HEK293 (cell line): Measurements from ENCODE around the gene SNAP47.

Experiments used
- CTCF ChIA-PET: fragments of 350-600 bp; formaldehyde crosslinking; extraction: SDS; loops from one replicate; lab custom pipeline; 2021; ENCODE audit warnings: antibody characterized with exemption; lab: Yijun Ruan, JAX
- POLR2A ChIA-PET: fragments of 300-600 bp; formaldehyde crosslinking; extraction: SDS; loops from one replicate; lab custom pipeline; 2020; ENCODE audit warnings: antibody characterized with exemption, inconsistent platforms; lab: Yijun Ruan, JAX
- H3K27ac ChIP-seq: fragments of 200-500 bp; sonication (Bioruptor generic); 2 replicates; pipeline ENCODE4 v1.5.1; 2014; ENCODE audit warnings: low read depth, low read length, control low read depth, inconsistent platforms; ENCODE audit errors: extremely low read depth
- H3K36me3 ChIP-seq, 2 experiments: fragments of 200-500 bp in 1 of 2; sonication (Bioruptor generic) in 1 of 2; 1 replicate in 1 of 2; 2 replicates in 1 of 2; pipeline ENCODE4 v1.5.1; 2014 to 2017; ENCODE audit warnings: inconsistent platforms in 2 of 2, low read length in 2 of 2; ENCODE audit not compliant: control insufficient read depth in 2 of 2, insufficient read depth in 1 of 2
- H3K4me1 ChIP-seq: fragments of 200-500 bp; sonication (Bioruptor generic); 2 replicates; pipeline ENCODE4 v1.5.1; 2014; ENCODE audit warnings: mild to moderate bottlenecking, low read length, inconsistent platforms; ENCODE audit not compliant: control insufficient read depth, insufficient read depth
- H3K4me3 ChIP-seq: 2 replicates; pipeline ENCODE4 v1.5.1; 2011; ENCODE audit warnings: low read depth, mild to moderate bottlenecking, control low read depth, low read length, moderate library complexity
- H3K9me3 ChIP-seq: fragments of 200-500 bp; sonication (Bioruptor generic); 2 replicates; pipeline ENCODE4 v1.5.1; 2014; ENCODE audit warnings: low read depth, low read length, inconsistent platforms; ENCODE audit not compliant: control insufficient read depth, insufficient read depth
- EGR2 ChIP-seq: fragments of 450-650 bp; formaldehyde crosslinking; IDR thresholded peaks from 2 replicates; pipeline ENCODE4 v1.5.1; 2016; ENCODE audit warnings: low read depth, missing biosample characterization, missing genetic modification characterization
- GFI1B ChIP-seq: fragments of 450-650 bp; formaldehyde crosslinking; IDR thresholded peaks from 2 replicates; pipeline ENCODE4 v1.5.1; 2016; ENCODE audit warnings: missing biosample characterization, missing genetic modification characterization
- GLI2 ChIP-seq: fragments of 450-650 bp; formaldehyde crosslinking; IDR thresholded peaks from 2 replicates; pipeline ENCODE4; 2017; ENCODE audit warnings: missing biosample characterization, missing genetic modification characterization, low read depth, borderline replicate concordance
- KLF1 ChIP-seq: fragments of 450-650 bp; formaldehyde crosslinking; IDR thresholded peaks from 2 replicates; pipeline ENCODE4 v1.5.1; 2016; ENCODE audit warnings: missing biosample characterization, missing genetic modification characterization
- KLF10 ChIP-seq: fragments of 450-650 bp; IDR thresholded peaks from 2 replicates; pipeline ENCODE4 v1.5.1; 2018; ENCODE audit warnings: missing biosample characterization, mild to moderate bottlenecking, missing genetic modification characterization
- MYNN ChIP-seq: fragments of 450-650 bp; formaldehyde crosslinking; IDR thresholded peaks from 2 replicates; pipeline ENCODE4 v1.5.1; 2016; ENCODE audit warnings: missing biosample characterization, missing genetic modification characterization, borderline replicate concordance
- ZBTB21 ChIP-seq: fragments of 450-650 bp; formaldehyde crosslinking; IDR thresholded peaks from 2 replicates; pipeline ENCODE4 v1.5.1; 2017; ENCODE audit warnings: missing biosample characterization, missing genetic modification characterization
- ZIC2 ChIP-seq: fragments of 450-650 bp; formaldehyde crosslinking; IDR thresholded peaks from 2 replicates; pipeline ENCODE4 v1.5.1; 2016; ENCODE audit warnings: missing biosample characterization, missing genetic modification characterization
- ZNF114 ChIP-seq: fragments of 450-650 bp; formaldehyde crosslinking; IDR thresholded peaks from 2 replicates; pipeline ENCODE4 v1.5.0; 2017; ENCODE audit warnings: missing biosample characterization, missing genetic modification characterization
- ZNF133 ChIP-seq: fragments of 450-650 bp; formaldehyde crosslinking; IDR thresholded peaks from 2 replicates; pipeline ENCODE4 v1.5.1; 2016; ENCODE audit warnings: missing biosample characterization, missing genetic modification characterization
- ZNF16 ChIP-seq: fragments of 450-650 bp; formaldehyde crosslinking; IDR thresholded peaks from 2 replicates; pipeline ENCODE4 v1.5.1; 2016; ENCODE audit warnings: low read depth, missing biosample characterization, missing genetic modification characterization
- ZNF184 ChIP-seq: fragments of 450-650 bp; IDR thresholded peaks from 2 replicates; pipeline ENCODE4 v1.5.1; 2018; ENCODE audit warnings: missing biosample characterization, mild to moderate bottlenecking, missing genetic modification characterization
- ZNF239 ChIP-seq: fragments of 450-650 bp; formaldehyde crosslinking; IDR thresholded peaks from 2 replicates; pipeline ENCODE4 v1.5.1; 2016; ENCODE audit warnings: missing biosample characterization, missing genetic modification characterization
- ZNF354C ChIP-seq: fragments of 450-650 bp; formaldehyde crosslinking; IDR thresholded peaks from 2 replicates; pipeline ENCODE4 v1.5.1; 2016; ENCODE audit warnings: missing biosample characterization, missing genetic modification characterization, low read depth, borderline replicate concordance
- ZNF433 ChIP-seq: fragments of 450-650 bp; formaldehyde crosslinking; IDR thresholded peaks from 2 replicates; pipeline ENCODE4 v1.5.1; 2016; ENCODE audit warnings: missing biosample characterization, missing genetic modification characterization, low read depth
- ZNF544 ChIP-seq: fragments of 450-650 bp; formaldehyde crosslinking; IDR thresholded peaks from 2 replicates; pipeline ENCODE4 v1.5.0; 2017; ENCODE audit warnings: missing biosample characterization, missing genetic modification characterization
- ZNF596 ChIP-seq: fragments of 450-650 bp; IDR thresholded peaks from 2 replicates; pipeline ENCODE4 v1.5.0; 2018; ENCODE audit warnings: missing biosample characterization, mild to moderate bottlenecking, missing genetic modification characterization, moderate library complexity
- ZNF629 ChIP-seq: fragments of 450-650 bp; formaldehyde crosslinking; IDR thresholded peaks from 2 replicates; pipeline ENCODE4 v1.5.1; 2017; ENCODE audit warnings: missing biosample characterization, missing genetic modification characterization
- TF ChIP-seq, protein P1 (sequence below): fragments of 450-650 bp; formaldehyde crosslinking; IDR thresholded peaks from 2 replicates; pipeline ENCODE4 v1.5.1; 2016; ENCODE audit warnings: missing biosample characterization, missing genetic modification characterization, borderline replicate concordance
- TF ChIP-seq, protein P2 (sequence below): fragments of 450-650 bp; formaldehyde crosslinking; IDR thresholded peaks from 2 replicates; pipeline ENCODE4 v1.5.1; 2016; ENCODE audit warnings: missing biosample characterization, missing genetic modification characterization
- TF ChIP-seq, protein P3 (sequence below): fragments of 450-650 bp; formaldehyde crosslinking; IDR thresholded peaks from 2 replicates; pipeline ENCODE4 v1.5.1; 2017; ENCODE audit warnings: missing biosample characterization, missing genetic modification characterization

The SNAP47 gene

DNA sequence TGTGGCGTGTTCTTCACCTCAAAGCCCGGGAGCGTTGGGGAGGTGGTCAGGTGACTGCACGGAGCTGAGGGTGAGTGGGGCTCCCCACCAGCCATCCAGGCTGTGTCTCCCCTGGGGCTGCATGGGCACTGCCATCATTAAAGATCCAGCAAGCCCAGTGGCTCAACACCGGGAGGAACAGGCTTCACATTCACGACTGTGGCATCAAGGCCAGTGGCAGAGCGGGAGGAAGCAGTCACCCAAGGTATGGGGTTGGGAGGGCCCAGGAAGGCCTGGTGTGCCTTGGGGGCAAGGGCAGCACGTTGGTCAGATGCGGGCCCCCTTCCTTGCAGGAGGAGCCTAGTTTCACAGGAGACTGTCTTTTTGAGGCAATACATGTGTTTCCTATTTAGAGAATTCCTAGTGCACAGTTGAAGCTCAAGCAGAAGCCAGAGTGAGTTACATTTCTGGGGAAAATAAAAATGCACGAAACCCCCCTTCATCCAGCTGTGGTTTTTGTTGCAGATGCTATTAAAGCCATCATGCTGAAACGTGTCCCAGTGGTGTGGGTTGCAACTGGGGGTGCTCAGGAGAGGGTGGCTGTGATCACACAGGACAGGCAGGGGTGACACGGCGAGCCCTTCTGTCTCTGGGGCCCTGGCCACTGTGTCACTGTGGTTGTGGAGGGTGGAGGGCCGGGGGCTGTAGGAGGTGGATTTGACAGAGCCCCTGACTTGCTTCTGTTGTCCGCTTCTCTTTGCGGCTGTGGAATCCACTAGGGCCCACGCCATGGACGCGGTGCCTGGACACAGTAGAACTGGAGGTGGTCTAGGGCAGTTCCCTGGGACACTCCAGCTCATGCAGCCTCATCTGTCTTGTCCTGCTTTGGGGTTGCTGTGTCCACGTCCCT lies 34.1 kb downstream of the SNAP47 start:
- no peaks in the 10 kb centered on the region for H3K4me1 ChIP-seq
- TF ChIP-seq EGR2 (tag by site-specific recombination) (no peak), ZNF239 (tag by site-specific recombination) (no peak), ZNF114 (tag by site-specific recombination) (no peak), ZNF133 (tag by site-specific recombination) (no peak), KLF1 (tag by site-specific recombination) (no peak), ZNF16 (no peak), ZBTB21 (tag by site-specific recombination) (no peak), GLI2 (tag by site-specific recombination) (no peak), KLF10 (tag by site-specific recombination) (no peak), ZNF433 (tag by site-specific recombination) (no peak), MYNN (tag by site-specific recombination) (no peak), ZIC2 (tag by site-specific recombination) (no peak), ZNF544 (tag by site-specific recombination) (no peak), ZNF596 (tag by site-specific recombination) (no peak)
- TF ChIP-seq, protein P1, sequence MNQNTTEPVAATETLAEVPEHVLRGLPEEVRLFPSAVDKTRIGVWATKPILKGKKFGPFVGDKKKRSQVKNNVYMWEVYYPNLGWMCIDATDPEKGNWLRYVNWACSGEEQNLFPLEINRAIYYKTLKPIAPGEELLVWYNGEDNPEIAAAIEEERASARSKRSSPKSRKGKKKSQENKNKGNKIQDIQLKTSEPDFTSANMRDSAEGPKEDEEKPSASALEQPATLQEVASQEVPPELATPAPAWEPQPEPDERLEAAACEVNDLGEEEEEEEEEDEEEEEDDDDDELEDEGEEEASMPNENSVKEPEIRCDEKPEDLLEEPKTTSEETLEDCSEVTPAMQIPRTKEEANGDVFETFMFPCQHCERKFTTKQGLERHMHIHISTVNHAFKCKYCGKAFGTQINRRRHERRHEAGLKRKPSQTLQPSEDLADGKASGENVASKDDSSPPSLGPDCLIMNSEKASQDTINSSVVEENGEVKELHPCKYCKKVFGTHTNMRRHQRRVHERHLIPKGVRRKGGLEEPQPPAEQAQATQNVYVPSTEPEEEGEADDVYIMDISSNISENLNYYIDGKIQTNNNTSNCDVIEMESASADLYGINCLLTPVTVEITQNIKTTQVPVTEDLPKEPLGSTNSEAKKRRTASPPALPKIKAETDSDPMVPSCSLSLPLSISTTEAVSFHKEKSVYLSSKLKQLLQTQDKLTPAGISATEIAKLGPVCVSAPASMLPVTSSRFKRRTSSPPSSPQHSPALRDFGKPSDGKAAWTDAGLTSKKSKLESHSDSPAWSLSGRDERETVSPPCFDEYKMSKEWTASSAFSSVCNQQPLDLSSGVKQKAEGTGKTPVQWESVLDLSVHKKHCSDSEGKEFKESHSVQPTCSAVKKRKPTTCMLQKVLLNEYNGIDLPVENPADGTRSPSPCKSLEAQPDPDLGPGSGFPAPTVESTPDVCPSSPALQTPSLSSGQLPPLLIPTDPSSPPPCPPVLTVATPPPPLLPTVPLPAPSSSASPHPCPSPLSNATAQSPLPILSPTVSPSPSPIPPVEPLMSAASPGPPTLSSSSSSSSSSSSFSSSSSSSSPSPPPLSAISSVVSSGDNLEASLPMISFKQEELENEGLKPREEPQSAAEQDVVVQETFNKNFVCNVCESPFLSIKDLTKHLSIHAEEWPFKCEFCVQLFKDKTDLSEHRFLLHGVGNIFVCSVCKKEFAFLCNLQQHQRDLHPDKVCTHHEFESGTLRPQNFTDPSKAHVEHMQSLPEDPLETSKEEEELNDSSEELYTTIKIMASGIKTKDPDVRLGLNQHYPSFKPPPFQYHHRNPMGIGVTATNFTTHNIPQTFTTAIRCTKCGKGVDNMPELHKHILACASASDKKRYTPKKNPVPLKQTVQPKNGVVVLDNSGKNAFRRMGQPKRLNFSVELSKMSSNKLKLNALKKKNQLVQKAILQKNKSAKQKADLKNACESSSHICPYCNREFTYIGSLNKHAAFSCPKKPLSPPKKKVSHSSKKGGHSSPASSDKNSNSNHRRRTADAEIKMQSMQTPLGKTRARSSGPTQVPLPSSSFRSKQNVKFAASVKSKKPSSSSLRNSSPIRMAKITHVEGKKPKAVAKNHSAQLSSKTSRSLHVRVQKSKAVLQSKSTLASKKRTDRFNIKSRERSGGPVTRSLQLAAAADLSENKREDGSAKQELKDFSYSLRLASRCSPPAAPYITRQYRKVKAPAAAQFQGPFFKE = no peak
- TF ChIP-seq, protein P2, sequence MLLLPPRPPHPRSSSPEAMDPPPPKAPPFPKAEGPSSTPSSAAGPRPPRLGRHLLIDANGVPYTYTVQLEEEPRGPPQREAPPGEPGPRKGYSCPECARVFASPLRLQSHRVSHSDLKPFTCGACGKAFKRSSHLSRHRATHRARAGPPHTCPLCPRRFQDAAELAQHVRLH (tag by site-specific recombination) = no peak
- H3K9me3 ChIP-seq = no peaks in the 10 kb centered on the region
- POLR2A ChIA-PET = no interaction called here
- CTCF ChIA-PET = interaction anchor here (0.7 kb wide), 1 partner anchor 739 kb away, joined by 3 read pairs; no protein-coding TSS in a partner anchor
- H3K36me3 ChIP-seq = peaks cover 21 to 92% of the 10 kb centered on the region in 2 experiments
- H3K4me3 ChIP-seq = no peak overlapping the region
- H3K27ac ChIP-seq = no peak overlapping the region

DNA sequence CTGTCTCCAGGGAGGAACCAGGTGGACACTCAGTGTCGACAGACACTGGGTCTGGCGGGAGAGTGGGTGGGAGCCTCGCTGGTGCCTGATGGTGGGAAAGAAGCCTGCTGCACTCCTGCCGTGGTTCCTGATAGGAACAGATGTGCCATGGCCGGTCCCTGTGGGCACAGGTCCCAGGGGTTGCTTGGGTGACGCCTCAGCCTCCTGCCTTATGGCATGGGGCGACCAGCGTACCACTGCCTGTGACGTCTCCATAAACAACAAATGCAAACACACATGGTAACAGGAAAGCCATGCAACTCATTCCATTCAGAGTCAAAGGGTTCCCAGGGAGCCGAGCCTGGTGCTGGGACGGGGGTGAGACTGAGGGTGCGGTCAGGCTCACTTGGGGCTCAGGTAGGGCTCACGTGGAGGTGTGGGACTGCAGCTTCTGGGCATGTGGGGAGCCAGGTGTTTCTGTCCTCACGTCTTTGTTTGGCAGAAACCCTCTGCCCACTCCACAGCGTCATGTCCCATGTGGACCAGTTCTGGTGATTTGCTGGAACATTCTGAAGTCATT lies 34.8 kb downstream of the SNAP47 start:
- Histone ChIP-seq H3K9me3 (no peaks in the 10 kb centered on the region), H3K4me3 (no peak overlapping the region), H3K4me1 (no peaks in the 10 kb centered on the region), H3K27ac (no peak overlapping the region), H3K36me3 (peaks cover 13 to 92% of the 10 kb centered on the region in 2 experiments)
- ChIA-PET CTCF (no interaction called here), POLR2A (no interaction called here)
- TF ChIP-seq GFI1B (no peak), ZNF184 (tag by site-specific recombination) (no peak), ZNF354C (no peak), ZNF629 (tag by site-specific recombination) (no peak)
- TF ChIP-seq, protein P3, sequence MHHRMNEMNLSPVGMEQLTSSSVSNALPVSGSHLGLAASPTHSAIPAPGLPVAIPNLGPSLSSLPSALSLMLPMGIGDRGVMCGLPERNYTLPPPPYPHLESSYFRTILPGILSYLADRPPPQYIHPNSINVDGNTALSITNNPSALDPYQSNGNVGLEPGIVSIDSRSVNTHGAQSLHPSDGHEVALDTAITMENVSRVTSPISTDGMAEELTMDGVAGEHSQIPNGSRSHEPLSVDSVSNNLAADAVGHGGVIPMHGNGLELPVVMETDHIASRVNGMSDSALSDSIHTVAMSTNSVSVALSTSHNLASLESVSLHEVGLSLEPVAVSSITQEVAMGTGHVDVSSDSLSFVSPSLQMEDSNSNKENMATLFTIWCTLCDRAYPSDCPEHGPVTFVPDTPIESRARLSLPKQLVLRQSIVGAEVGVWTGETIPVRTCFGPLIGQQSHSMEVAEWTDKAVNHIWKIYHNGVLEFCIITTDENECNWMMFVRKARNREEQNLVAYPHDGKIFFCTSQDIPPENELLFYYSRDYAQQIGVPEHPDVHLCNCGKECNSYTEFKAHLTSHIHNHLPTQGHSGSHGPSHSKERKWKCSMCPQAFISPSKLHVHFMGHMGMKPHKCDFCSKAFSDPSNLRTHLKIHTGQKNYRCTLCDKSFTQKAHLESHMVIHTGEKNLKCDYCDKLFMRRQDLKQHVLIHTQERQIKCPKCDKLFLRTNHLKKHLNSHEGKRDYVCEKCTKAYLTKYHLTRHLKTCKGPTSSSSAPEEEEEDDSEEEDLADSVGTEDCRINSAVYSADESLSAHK = no peak
